ENCODE data around the gene CCL3.
"Not testable (repeated sequence)": the region's sequence is repeated elsewhere in the genome, so short reads cannot be mapped to it uniquely, and the experiment has no call there.

CCL3 gene

DNA sequence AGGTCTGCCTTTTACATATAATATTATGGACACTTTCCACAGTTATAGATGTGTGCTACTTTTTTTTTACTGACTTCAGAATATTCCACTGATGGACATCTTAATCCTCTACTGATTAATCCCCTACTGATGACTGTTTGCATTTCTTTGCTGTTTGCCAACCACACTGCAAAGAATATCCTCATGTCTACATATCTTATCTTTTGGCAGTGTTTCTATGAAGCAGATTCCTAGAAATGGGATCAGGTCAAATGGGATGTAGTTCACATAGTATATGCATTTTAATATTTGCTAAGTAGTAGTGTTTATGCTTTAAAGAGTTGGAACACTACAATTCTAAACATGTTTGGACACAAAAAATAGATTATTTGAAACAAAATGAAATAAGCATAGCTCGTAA lies 3.2 kb downstream of the CCL3 start:
- no peak for DNase-seq (ENCODE audit: low spot score)

DNA sequence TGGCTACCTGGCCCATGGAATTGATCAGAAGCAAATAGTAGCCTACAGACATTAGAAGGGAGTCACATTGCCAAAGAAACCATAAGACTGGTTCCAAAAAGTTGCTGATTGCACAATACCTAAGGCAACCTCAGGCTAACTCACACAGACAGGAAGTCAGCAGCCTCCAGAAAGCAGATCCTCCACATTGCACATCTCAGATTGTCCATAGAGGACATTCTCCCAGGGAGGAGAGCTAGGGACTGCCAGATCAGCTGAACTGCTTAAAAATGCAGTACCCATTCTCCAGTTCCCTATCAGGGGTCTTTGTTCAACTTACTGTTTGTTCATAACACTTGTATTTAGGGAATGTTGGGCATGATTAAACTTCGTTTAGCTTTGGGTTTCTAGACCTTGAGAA lies 4.2 kb downstream of the CCL3 start:
- no peak for DNase-seq (ENCODE audit: low spot score)

DNA sequence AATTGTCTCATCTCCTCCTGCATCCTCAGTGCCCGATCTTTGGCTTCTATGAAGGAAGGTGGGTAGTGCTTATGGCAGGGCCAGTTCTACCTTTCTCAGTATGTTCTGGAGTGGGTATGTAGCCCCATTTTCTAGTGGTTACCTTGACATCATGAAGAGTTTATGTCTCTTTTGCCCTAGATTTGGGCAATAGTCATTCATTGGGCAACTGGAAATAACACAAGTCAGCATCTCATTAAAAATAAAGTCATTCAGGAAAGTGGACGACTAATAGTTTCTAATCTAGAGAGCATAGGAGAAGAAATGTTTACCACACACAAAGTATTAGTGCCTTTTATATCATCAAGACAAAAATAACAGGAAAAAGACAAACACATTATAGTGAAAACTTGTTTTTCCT lies 6.3 kb downstream of the CCL3 start:
- DNase-seq (ENCODE audit: low spot score) = not testable (repeated sequence)

DNA sequence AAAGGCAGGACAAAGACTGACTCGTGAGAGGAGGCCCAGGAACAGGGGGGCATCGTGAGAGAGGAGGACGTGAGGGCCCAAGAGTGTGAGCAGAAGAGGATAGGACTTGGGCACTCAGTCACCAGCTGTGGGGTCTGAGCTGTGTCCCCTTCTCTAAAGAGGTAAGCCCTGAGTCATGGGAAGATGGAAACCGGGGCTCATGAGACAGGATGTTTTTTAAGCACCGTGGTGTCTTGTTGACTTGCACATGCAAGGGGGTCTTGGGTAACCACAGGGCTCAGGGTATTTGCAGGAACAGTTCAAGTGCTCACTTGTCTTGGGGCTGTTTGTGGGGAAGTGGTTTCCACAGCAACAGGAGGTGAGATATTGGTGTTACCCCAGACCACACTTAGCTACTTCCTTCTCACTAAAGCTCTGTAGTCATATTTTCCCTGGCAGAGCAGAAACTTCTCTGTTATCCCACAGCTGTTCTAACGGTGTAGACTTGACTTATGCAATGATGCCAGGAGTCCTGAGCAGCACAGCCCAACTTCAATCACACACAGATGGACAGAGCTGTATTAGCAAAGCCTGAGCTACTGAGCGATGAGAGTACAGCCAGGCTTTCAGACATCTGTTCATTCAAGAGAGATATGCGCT lies 7.3 kb downstream of the CCL3 start:
- not testable (repeated sequence) for DNase-seq (ENCODE audit: low spot score)

DNA sequence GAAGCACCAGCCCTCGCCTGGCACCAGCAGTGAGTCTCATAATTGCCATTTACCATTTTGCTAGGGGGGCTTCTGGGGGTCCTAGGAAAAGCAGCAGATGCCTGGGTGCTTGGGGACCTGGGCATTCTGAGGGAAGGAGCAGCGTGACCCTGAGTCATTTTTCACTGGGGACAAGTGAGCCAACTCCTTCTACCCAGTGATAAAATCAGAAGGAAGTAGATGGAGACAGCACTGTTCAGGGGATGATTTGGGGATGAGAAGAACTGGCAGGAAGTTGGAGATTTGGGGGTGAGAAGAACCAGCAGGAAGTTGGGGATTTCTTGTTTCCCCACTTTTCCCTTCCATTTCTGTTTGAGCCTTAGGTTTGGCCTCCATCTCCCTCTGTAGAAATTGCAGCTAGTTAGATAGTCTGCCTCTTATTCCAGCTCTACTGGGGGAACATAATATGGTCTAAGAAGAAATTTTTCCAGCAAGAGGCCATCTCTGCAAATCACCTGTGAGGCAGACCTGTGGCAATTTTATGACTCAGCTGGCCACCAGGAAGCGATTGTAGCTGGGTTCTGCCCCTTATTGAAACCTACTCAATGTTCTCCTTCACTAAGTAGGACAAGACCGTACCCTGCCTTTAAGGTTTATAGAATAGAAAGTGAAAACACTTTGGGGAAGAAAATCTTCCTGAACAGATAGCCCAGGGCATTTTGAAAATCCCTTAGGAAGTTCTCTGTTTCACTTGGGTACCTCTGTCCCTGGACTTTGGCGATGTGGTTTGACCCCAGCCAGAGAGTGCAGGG lies 8.1 kb downstream of the CCL3 start:
- DNase-seq (ENCODE audit: low spot score) = not testable (repeated sequence)

DNA sequence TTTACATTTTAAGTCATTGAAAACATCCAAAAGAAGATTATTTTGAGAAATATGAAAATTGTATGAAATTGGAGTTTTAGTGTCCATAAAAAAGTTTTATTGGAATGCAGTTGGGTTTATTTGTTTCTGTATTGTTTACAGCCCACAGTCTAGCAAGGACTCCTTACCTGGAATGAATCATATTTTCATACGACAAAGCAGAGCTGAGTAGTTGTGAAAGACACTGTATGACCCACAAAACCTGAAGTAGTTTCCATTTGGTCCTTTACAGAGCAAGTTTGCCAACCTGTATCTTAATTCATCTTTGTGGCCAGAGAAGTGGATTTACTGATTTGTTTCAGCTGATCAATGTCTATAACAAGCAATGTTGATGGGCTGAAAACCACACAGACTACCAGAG lies 15.6 kb downstream of the CCL3 start:
- no peak for DNase-seq (ENCODE audit: low spot score)

DNA sequence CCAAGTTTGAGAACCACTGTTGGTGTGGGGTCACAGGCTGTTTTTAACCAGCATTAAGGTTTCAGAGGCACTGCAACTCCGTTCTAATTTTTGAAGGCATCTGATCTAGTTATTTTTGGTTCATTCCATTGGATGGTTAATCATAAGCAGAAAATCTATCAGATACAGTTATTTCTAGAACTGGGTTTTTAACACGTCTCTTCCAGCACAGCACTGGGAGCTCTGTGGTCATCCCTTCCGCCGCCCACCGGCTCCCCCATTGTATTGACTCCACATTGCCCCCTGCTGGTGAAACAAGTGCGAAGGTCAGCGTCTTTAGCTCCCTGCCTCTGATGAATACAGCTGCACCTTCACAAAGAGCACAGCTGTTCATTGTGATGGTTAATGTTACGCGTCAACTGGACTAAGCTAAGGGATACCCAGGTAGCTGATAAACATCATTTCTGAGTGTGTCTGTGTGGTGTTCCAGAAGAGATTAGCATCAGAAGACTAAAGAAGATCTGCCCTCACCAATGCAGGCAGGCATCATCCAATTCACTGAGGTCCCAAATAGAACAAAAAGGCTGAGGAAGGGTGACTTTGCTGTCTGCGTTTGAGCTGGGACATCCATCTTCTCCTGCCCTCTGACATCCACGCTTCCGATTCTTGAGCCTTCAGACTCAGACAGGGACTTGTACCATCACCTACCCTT lies 17.4 kb downstream of the CCL3 start:
- peak; percentile 79 for DNase-seq (ENCODE audit: low spot score)

DNA sequence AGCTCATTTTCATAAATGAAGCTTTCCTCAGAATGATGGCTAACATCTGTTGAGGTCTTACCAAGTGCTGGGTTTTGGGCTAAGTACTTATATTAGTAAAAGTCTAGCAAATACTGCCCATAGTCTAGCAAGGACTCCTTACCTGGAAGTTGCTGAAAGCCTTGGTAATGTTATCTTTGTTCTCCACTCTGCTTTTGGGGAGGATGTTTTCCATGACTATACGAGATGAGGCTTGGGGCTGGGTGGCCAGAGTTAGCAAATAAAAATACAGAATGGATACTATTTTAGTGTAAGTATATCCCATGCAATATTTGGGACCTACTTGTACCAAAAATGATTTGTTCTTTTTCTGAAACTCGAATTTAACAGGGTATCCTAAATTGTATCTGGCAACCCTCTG lies 18.2 kb downstream of the CCL3 start:
- DNase-seq (ENCODE audit: low spot score) = no peak

DNA sequence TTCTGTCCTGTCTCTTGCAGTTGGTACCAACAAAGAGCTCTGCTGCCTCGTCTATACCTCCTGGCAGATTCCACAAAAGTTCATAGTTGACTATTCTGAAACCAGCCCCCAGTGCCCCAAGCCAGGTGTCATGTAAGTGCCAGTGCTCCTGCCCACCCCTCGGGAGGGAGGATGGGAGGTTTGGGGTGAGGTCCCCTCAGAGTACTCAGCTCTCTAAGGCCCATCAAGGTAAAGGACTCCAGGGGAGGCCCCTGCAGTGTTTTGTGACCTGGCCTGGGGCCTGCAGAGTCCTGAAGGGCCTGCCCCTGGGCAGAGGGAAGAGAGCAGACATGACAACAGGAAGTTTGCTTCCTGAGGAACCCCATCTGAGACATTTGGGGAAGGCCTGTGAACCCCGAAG lies 19.5 kb downstream of the CCL3 start:
- no peak for DNase-seq (ENCODE audit: low spot score)

DNA sequence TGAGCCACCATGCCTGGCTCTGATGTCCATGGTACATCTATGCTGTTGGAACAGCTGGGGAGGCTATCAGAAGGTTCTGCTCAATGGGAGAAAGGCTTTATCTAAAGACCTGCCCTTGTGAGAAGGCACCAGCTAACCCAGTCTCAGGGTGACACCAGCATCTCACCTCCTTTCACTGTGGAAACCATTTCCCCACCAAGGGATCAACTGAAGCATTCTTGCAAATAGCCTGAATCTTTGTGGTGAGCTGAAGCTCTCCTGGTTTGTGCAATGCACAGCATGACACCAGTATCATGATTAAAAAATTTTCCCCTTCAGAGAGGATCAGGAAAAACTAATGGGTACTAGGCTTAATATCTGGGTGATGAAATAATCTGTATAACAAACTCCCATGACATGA lies 20.8 kb downstream of the CCL3 start:
- no peak for DNase-seq (ENCODE audit: low spot score)

DNA sequence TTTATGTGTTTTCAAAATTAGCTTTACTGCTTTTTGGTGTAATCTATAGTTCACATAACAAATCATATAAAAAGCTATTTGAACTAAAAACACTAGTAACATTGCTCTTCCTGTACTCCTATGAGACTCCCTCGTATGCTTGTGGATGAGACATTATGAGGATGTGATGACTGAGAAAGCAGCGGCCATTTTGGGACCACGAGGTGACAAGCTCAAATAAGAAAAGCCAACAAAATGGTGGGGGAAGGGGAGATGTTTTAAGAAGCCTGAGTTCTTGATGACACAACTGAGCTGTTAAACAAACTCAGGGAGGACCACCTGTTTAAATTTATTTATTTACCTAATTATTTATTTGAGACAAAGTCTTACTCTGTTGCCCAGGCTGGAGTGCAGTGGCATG lies 21.4 kb downstream of the CCL3 start:
- DNase-seq (ENCODE audit: low spot score) = no peak

DNA sequence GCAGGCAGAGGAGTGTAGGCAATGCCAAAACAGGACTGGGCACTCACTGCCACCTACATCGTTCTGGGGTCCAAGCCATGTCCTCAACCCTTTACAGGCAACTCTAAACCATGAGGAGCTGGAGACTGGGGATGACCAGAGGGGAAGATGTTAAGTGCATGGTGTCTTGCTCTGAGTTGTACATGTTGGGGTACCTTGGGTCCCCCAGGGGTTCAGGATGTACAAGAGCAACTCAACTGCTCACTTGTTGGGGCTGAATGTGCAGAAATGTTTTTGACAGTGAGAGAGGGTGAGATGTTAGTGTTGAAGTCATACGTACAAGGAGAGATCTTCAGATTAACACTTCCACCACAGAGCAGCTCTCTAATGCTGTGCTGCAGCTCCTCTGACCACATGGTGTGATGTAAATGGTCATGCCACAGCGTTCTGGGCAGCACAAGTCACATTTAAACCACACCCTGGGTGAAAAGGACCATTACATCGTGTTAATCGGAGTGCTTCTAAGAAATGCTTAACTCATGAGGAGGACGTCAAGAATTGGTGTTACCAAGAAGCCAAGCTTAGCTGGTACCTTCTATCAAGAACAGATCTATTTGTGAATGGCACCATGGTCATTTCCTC lies 23.5 kb downstream of the CCL3 start:
- no peak for DNase-seq (ENCODE audit: low spot score)

DNA sequence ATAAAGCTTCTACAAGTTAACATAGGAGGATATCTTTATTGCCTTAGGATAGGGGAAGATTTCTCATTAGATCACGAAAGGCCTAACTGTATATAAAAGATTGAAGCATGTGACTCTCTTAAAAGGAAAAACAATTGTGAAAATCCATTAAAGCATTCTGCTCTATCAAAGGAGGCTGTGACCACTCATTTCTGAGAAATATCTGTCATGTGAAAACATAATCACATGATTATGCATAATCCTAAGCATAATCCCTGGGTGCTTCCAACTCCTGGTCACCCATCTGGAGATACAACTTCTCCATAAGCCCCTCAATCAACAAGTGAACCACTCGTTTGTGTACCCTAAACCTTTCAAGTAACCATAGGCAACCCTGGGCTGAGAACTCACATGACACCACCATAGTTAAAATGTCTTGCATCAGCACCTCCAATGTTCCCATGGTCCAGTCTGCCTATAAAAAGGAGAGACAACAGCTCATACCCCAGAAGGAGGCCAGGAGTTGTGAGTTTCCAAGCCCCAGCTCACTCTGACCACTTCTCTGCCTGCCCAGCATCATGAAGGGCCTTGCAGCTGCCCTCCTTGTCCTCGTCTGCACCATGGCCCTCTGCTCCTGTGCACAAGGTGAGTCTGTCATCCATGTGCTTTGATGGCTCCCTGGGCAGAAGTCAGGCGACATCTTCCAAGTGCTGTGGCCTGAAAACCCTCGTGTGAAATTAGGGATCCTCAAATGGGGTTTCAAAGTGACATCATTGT lies 26.0 kb downstream of the CCL3 start, which contains the start of gene CCL18:
TSS of gene CCL18 (plus strand) at position 487 of the 756 bp plus-strand sequence. CDS start at position 558, 71 bp downstream.
- no peak for DNase-seq (ENCODE audit: low spot score)

DNA sequence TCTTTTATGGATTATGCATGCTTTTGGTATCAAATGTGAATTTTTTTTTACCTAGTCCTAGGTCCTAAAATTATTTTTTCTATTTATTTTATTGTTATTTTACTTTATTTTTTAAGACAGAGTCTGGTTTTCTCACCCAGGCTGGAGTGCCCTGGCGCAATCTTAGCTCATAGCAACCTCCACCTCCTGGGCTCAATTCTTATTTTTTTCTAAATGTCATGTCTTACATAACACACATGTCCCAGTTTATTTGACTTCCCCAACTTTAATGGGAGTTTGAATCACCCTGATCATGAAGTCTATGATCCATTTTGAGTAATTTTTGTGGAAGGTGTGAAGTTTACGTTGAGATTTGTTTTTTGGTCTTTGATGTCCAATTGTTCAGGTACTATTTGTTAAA lies 29.1 kb downstream of the CCL3 start:
- DNase-seq (ENCODE audit: low spot score) = no peak

DNA sequence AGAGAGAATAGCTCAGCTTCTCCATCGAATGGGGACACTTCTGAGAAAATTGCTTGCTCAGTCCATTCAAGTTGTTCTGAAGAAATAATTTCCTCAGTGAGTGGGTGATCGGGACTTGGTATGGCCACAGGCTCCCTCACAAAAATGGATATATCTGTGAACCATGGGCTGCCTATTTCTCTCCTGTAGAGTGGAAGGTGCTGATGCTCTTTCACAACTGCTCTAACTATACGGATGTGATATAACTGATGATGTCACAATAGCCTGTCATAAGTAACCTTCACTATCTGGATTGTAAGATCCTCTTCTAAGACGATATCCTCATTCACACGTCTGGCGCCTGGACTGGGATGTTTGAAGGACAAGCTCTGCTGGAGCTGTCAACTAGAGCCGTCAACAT lies 30.5 kb downstream of the CCL3 start:
- no peak for DNase-seq (ENCODE audit: low spot score)

DNA sequence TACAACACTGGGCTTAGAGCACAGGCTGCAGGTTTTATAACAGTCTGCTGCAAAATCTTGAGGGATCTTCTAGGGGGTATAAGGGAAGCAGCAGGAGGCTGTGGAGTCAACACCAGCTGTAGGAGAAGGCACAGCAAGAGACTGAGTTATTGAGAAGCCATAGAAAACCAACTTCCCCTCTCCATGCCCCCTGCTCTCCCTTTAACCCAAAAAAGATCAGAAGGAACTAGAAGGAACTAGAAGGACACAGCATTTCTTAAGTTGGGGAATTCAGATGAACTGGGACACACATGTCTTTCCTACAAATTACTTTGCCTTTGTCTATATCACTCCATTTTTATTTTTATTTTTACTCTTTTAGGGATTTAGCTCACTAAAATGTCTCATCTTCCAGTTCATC lies 32.0 kb downstream of the CCL3 start:
- DNase-seq (ENCODE audit: low spot score) = no peak

DNA sequence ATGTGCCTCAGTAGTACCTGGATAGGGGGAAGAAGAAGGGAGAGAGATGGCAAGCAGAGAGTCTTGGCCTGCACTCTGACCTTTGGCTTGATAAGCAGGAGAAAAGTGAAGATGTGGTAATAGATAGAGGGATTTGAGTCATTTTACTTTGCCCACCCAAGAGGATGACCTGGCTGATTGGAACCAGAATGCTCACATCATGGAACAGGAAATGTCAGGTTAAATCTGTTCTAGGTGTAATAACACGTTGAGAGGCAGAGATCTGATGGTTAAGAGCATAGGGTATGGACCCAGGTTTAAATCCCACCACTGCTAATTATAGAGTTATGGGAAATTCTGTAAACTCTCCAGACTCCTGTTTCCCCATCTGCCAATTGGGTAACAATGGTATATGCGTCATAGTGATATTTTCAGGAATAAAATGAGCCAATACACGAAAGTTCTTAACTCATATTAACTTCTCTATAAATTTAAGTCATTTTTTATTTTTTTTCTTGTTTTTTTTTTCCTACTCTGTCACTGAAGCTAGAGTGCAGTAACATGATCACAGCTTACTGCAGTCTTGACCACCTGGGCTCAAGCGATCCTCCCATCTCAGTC lies 33.9 kb downstream of the CCL3 start:
- no peak for DNase-seq (ENCODE audit: low spot score)

DNA sequence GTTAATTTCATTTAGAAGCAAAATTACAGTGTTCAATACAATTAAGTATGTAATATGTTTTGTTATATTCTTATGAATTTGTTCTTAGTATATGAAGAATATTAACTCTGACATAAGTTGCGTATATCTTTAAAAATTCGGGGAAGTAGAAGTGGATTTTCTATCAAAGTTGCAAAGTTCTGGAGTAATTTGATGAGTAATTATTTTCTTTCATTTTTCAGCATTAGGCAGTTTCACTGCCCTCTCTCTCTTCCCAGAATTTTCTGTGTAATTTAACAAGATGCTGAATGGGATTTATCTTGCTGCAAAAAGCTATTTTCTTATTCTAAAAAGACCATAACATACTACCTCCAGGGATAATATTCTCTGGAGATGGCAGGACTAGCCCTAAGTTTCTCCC lies 34.8 kb downstream of the CCL3 start:
- DNase-seq (ENCODE audit: low spot score) = no peak

DNA sequence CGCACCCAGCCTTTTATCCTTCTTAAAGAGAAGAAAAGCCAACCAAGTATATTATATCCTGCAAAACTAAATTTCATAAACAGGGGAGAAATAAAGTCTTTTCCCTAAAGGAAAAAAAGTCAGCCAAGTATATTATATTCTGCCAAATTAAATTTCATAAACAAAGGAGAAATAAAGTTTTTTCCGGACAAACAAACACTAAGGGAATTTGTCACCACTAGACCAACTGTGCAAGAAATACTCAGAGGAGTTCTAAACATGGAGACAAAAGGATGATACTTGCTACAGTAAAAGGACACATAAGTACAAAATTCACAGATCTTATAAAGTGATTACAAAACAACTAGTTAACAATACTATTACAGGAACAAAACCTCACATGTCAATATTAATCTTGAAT lies 40.3 kb downstream of the CCL3 start:
- DNase-seq (ENCODE audit: low spot score) = no peak

DNA sequence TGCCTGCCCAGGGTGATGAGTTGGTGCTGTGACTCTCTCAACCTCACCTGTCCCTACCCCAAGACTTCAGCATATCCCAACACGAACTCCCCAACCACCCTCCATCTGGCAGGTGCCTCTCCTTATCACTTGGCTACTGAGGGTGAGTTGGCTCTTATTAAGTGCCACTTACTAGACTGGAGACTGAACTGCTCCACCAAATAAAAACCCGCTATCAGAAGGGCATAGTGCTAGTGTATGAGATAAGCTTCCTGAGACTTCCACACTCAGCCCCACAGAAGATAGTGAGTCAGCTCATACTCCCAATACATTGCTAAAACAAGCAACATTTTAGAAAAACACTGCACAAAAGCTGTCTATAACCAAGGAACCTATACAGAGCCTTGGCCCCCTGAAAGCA lies 41.9 kb downstream of the CCL3 start:
- DNase-seq (ENCODE audit: low spot score) = no peak
